Loucy (cell line): ENCODE data around the gene FOXM1.

Source experiments
- CTCF ChIP-seq: fragments of 200-600 bp; sonication (generic); conservative IDR thresholded peaks from 2 replicates; pipeline ENCODE4 v1.5.1; 2014; ENCODE audit warnings: mild to moderate bottlenecking, antibody characterized with exemption, low read length
- EZH2phosphoT487 ChIP-seq: fragments of 200-600 bp; IDR thresholded peaks from 2 replicates; pipeline ENCODE4 v1.6.1; 2018; ENCODE audit warnings: antibody characterized with exemption, mild to moderate bottlenecking, moderate library complexity, borderline replicate concordance

GRCh38 chr12:2813214-2814185, 63.5 kb downstream of the FOXM1 start:
- TF ChIP-seq CTCF: peak; percentile 79
- no peak for TF ChIP-seq EZH2phosphoT487
